Fibroblast of pulmonary artery (primary cell): Measurements from ENCODE around the gene ICE1.
A peak's percentile ranks its signal among the peaks of the same experiment; 100 is the strongest.
"Not testable (repeated sequence)": the region's sequence is repeated elsewhere in the genome, so short reads cannot be mapped to it uniquely, and the experiment has no call there.

ENCODE experiments used
- DNase-seq: peaks from one replicate; pipeline ENCODE4 v3.0.0-alpha.2; 2010; ENCODE audit warnings: low read depth
- H3K4me3 ChIP-seq: replicated peaks from 2 replicates; pipeline ENCODE4 v1.5.1; 2011; ENCODE audit warnings: low read depth, mild to moderate bottlenecking, control low read depth, low read length, moderate library complexity
- CTCF ChIP-seq: IDR thresholded peaks from 2 replicates; pipeline ENCODE4 v1.5.1; 2011; ENCODE audit warnings: mild to moderate bottlenecking, control low read depth, low read length, inconsistent platforms; ENCODE audit errors: missing control alignments

The ICE1 gene

GRCh38 chr5:5387777-5388176 is 34.7 kb upstream of the ICE1 start:
- no peak overlapping the region for H3K4me3 ChIP-seq
- DNase-seq, result no peak
- no peak for TF ChIP-seq CTCF

GRCh38 chr5:5390121-5390869 is 32.2 kb upstream of the ICE1 start:
- H3K4me3 ChIP-seq, result not testable (repeated sequence)
- DNase-seq, result peak; percentile 7

- H3K4me3 ChIP-seq, DNase-seq: not testable (repeated sequence)
These were observed 30.0 kb upstream of the ICE1 start for GRCh38 chr5:5392504-5392903.

- peak; percentile 59 for DNase-seq
- H3K4me3 ChIP-seq, result not testable (repeated sequence)
- peak; percentile 52 for TF ChIP-seq CTCF
These were observed 28.0 kb upstream of the ICE1 start for GRCh38 chr5:5394384-5394986.

- H3K4me3 ChIP-seq, DNase-seq: not testable (repeated sequence)
These were observed 27.4 kb upstream of the ICE1 start for GRCh38 chr5:5395093-5395492.

- no peak overlapping the region for H3K4me3 ChIP-seq
- TF ChIP-seq CTCF, result no peak
- DNase-seq, result no peak
These were observed 24.4 kb upstream of the ICE1 start for GRCh38 chr5:5398071-5398470.

- no peak overlapping the region for H3K4me3 ChIP-seq
- no peak for TF ChIP-seq CTCF
- no peak for DNase-seq
These were observed 21.4 kb upstream of the ICE1 start for GRCh38 chr5:5401095-5401494.

- no peak for DNase-seq
- no peak overlapping the region for H3K4me3 ChIP-seq
- no peak for TF ChIP-seq CTCF
These were observed 18.7 kb upstream of the ICE1 start for GRCh38 chr5:5403741-5404140.
